Right ventricle myocardium superior (tissue), 1 donor: ENCODE measurements around the gene RPL23. TPM values are rescaled to one million over a fixed set of nuclear protein-coding genes. Genes with fewer than 3 reads are reported as not detected.
A peak's percentile ranks its signal among the peaks of the same experiment; 100 is the strongest.
"Not testable (repeated sequence)": the region's sequence is repeated elsewhere in the genome, so short reads cannot be mapped to it uniquely, and the experiment has no call there.

Source experiments
- ATAC-seq: fragments of 200-7000 bp; cut with Tn5 transposase; one replicate; pipeline ENCODE4 v1.9.1; 2020; ENCODE audit warnings: mild to moderate bottlenecking; ENCODE audit not compliant: poor library complexity
- DNase-seq: peaks from one replicate; pipeline ENCODE4 v3.0.0-alpha.2; 2020
- intact Hi-C: fragments of 100-400 bp; cut with DNase I; formaldehyde crosslinking; loops from one replicate; pipeline ENCODE4 v1.11.2; 2022
- total RNA-seq: library from RNA; stranded (reverse); fragmentation: NEBNext Ultra II Directional; extraction: Animal tissue kit (Norgen Biotek cat#: 25700); gene quantifications from one replicate; pipeline ENCODE4 v1.2.1, GENCODE V29; 2021
- donor health status: DM: no; HTN: yes; CAD: no; lungs with severe emphysema.

RPL23 gene
- total RNA-seq, 1 donor from 2014 or later: 767 TPM

- intact Hi-C loops: no loop called here
- DNase-seq (peak; percentile 90), ATAC-seq (peak; percentile 64)
Observed at GRCh38 chr17:38870259-38871165, 17.0 kb upstream of the RPL23 start.

GRCh38 chr17:38869526-38870258, 16.2 kb upstream of the RPL23 start, which contains the start of gene LASP1:
Gene LASP1, plus strand, starts transcription at chr17:38870058. Its CDS starts 132 bp downstream, at chr17:38870190.
- DNase-seq (peak; percentile 93), ATAC-seq (peak; percentile 88)
- intact Hi-C loops: no loop called here

GRCh38 chr17:38868817-38869525, 15.4 kb upstream of the RPL23 start:
- ATAC-seq (peak; percentile 75), DNase-seq (peak; percentile 92)
- intact Hi-C loops: no loop called here

- peak; percentile 76 for DNase-seq
- peak; percentile 14 for ATAC-seq
- intact Hi-C loops: no loop called here
Observed at GRCh38 chr17:38867968-38868816, 14.7 kb upstream of the RPL23 start.

GRCh38 chr17:38867179-38867967, 13.9 kb upstream of the RPL23 start:
- intact Hi-C loops: no loop called here
- DNase-seq (peak; percentile 70), ATAC-seq (no peak)

GRCh38 chr17:38864636-38865398, 11.3 kb upstream of the RPL23 start:
- ATAC-seq (no peak), DNase-seq (no peak)
- intact Hi-C loops: no loop called here

- ATAC-seq (no peak), DNase-seq (no peak)
- intact Hi-C loops: no loop called here
Observed at GRCh38 chr17:38861399-38861843, 7.9 kb upstream of the RPL23 start.

- intact Hi-C loops: no loop called here
- ATAC-seq: no peak
- DNase-seq: no peak
Observed at GRCh38 chr17:38857271-38857670, 3.8 kb upstream of the RPL23 start.

- DNase-seq, intact Hi-C loops, ATAC-seq: not testable (repeated sequence)
Observed at GRCh38 chr17:38855101-38855714, 1.7 kb upstream of the RPL23 start.

GRCh38 chr17:38852771-38853291, 690 bp downstream of the RPL23 start:
- intact Hi-C loops: no loop called here
- ATAC-seq (peak; percentile 5), DNase-seq (peak; percentile 1)

GRCh38 chr17:38851434-38851833, 2.1 kb downstream of the RPL23 start:
- intact Hi-C loops: no loop called here
- DNase-seq (no peak), ATAC-seq (no peak)

- DNase-seq (no peak), ATAC-seq (no peak)
- intact Hi-C loops: no loop called here
Observed at GRCh38 chr17:38850374-38850773, 3.1 kb downstream of the RPL23 start.

- no peak for ATAC-seq
- intact Hi-C loops: loop anchor here (2.0 kb wide), 1 partner anchor 20 kb away; no protein-coding TSS in a partner anchor
- DNase-seq: peak; percentile 1
Observed at GRCh38 chr17:38848939-38849605, 4.4 kb downstream of the RPL23 start.

- DNase-seq: no peak
- no peak for ATAC-seq
- intact Hi-C loops: loop anchor here (2.0 kb wide), 1 partner anchor 20 kb away; no protein-coding TSS in a partner anchor
Observed at GRCh38 chr17:38848557-38848891, 5.0 kb downstream of the RPL23 start.

- intact Hi-C loops: no loop called here
- DNase-seq (no peak), ATAC-seq (no peak)
Observed at GRCh38 chr17:38844261-38844757, 9.2 kb downstream of the RPL23 start.
